Activated CD8-positive, alpha-beta T cell treated with anti-CD3 and anti-CD28 coated beads, Interleukin-2, amount 10 ng/mL, durations not matched to agents 7 days and 5 days (primary cell): ENCODE results near the gene WAS. TPM values are rescaled to one million over a fixed set of nuclear protein-coding genes. Genes with fewer than 3 reads are reported as not detected.
A peak's percentile ranks its signal among the peaks of the same experiment; 100 is the strongest.

Source experiments
- ATAC-seq: fragments of 150-1000 bp; cut with Tn5 transposase; one replicate; pipeline ENCODE4 v1.10.0; 2021; ENCODE audit warnings: moderate library complexity
- CTCF ChIA-PET: fragments of 350-600 bp; sonication (Branson Sonifier 250); formaldehyde crosslinking; loops from one replicate; lab custom pipeline; 2021; ENCODE audit warnings: antibody characterized with exemption; lab: Charles Lee
- POLR2A ChIA-PET: fragments of 350-600 bp; sonication (Branson Sonifier 250); formaldehyde crosslinking; loops from one replicate; lab custom pipeline; 2021; ENCODE audit warnings: antibody characterized with exemption; lab: Charles Lee
- DNase-seq: peaks from one replicate; pipeline ENCODE4 v3.0.0-alpha.2; 2020
- H3K27ac Mint-ChIP-seq: one replicate; pipeline ENCODE4 v1.8.0; 2021; ENCODE audit warnings: mild to moderate bottlenecking, mixed read lengths
- H3K27me3 Mint-ChIP-seq: one replicate; pipeline ENCODE4 v1.8.0; 2021; ENCODE audit warnings: low read depth, mixed read lengths
- H3K36me3 Mint-ChIP-seq: one replicate; pipeline ENCODE4 v1.8.0; 2021; ENCODE audit warnings: low read depth, mixed read lengths
- H3K4me1 Mint-ChIP-seq: one replicate; pipeline ENCODE4 v1.8.0; 2021; ENCODE audit warnings: low read depth, mixed read lengths
- H3K4me3 Mint-ChIP-seq: one replicate; pipeline ENCODE4 v1.8.0; 2021; ENCODE audit warnings: mild to moderate bottlenecking, mixed read lengths
- H3K9me3 Mint-ChIP-seq: one replicate; pipeline ENCODE4 v1.8.0; 2022; ENCODE audit warnings: mixed read lengths; ENCODE audit not compliant: insufficient read depth
- total RNA-seq, 2 experiments: library from RNA; stranded (reverse); gene quantifications; one replicate each; pipeline ENCODE4 v1.2.3, GENCODE V29; 2021

The WAS gene
- total RNA-seq, 2 experiments from 2014 or later, result 134 to 164 TPM

DNA sequence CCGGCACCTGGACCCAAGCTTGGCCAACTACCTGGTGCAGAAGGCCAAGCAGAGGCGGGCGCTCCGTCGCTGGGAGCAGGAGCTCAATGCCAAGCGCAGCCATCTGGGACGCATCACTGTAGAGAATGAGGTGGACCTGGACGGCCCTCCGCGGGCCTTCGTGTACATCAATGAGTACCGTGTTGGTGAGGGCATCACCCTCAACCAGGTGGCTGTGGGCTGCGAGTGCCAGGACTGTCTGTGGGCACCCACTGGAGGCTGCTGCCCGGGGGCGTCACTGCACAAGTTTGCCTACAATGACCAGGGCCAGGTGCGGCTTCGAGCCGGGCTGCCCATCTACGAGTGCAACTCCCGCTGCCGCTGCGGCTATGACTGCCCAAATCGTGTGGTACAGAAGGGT is 16.6 kb downstream of the WAS start:
- H3K4me1 Mint-ChIP-seq, result peaks cover 57% of the 10 kb centered on the region
- POLR2A ChIA-PET, result no interaction called here
- H3K27me3 Mint-ChIP-seq, result no peaks in the 10 kb centered on the region
- no peak overlapping the region for H3K4me3 Mint-ChIP-seq
- H3K9me3 Mint-ChIP-seq, result no peaks in the 10 kb centered on the region
- H3K27ac Mint-ChIP-seq, result no peak overlapping the region
- no peak for ATAC-seq
- peaks cover 44% of the 10 kb centered on the region for H3K36me3 Mint-ChIP-seq
- no peak for DNase-seq
- CTCF ChIA-PET, result no interaction called here

DNA sequence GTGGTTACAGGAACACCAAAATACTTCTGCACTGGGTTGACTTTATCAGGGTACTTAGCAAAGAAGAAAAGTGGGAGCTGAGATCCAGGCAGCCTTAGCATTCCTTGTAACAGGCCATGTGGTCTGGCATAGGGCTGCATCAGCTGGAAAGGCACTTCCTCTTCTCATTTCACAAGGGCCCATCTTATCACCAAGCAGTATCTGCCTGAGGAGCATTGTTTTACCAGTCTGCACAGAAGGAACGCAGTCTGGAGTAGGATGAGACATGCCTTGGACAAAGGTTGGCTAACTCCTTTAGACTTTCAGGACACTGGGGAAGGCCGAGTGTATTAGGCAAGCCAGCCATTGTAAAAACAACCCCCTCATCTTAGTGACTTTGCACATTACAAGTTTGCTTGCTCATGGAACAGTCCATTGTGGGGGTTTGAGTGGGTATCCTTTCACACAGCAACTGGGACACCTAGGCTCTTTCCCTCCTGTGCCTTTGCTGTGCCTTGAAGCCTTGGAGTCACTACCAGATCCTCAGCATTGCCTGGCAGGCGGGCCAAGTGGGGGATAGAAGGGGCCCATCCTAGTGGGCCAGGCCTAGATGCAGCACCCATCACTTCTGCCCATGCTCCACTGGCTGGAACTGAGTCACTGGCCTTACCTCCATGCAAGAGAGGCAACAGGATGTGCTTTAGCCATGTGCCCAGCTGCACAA is 17.5 kb downstream of the WAS start:
- ATAC-seq (no peak), DNase-seq (no peak)
- Mint-ChIP-seq H3K27me3 (no peaks in the 10 kb centered on the region), H3K36me3 (peaks cover 46% of the 10 kb centered on the region), H3K4me1 (peaks cover 49% of the 10 kb centered on the region), H3K4me3 (no peak overlapping the region), H3K9me3 (no peaks in the 10 kb centered on the region), H3K27ac (no peak overlapping the region)
- ChIA-PET POLR2A (no interaction called here), CTCF (no interaction called here)

DNA sequence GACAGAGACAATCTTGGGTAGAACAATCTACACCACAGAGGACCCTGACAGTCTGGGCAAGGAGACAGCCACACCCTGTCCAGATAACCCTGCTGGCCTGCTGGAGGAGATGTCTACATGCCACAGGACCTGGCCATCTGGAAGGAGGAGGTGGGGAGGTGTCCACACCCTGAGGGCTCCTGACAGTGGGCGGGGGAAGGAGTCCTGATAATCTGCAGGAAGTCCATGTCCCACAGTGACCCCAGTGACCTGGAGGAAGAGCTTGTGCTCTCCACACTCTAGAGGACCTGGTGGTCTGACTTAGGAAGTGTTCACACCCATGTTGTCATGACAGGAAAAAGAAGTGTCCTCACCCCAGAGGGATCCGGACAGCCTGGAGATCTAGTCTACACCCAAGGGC is 18.4 kb downstream of the WAS start:
- no peak overlapping the region for H3K27ac Mint-ChIP-seq
- ATAC-seq (no peak), DNase-seq (no peak)
- H3K9me3 Mint-ChIP-seq, result no peaks in the 10 kb centered on the region
- ChIA-PET POLR2A (no interaction called here), CTCF (no interaction called here)
- peaks cover 52% of the 10 kb centered on the region for H3K36me3 Mint-ChIP-seq
- no peak overlapping the region for H3K4me3 Mint-ChIP-seq
- no peaks in the 10 kb centered on the region for H3K27me3 Mint-ChIP-seq
- peaks cover 47% of the 10 kb centered on the region for H3K4me1 Mint-ChIP-seq

DNA sequence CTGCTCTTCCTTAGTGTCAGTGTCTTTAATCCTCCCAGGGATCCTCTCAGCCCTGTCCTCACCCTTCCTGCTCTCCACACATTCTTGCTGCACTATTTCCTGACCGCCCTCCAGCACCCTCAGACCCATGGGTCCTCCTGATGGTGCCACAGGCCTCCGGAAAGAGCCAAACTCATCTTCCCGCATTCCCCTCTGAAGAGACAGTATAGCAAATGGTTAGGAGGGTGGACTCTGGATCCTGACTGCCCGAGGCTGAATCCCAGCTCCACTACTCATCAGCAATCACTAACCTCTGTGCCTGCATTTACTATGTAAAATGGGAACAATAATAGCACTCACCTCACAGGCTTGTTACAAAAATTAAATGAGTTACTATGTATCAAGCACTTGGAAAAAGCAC is 19.1 kb downstream of the WAS start:
- Mint-ChIP-seq H3K4me1 (peaks cover 42% of the 10 kb centered on the region), H3K9me3 (no peaks in the 10 kb centered on the region), H3K36me3 (peaks cover 52% of the 10 kb centered on the region), H3K27ac (peak overlapping the region; percentile 10), H3K27me3 (no peaks in the 10 kb centered on the region), H3K4me3 (no peak overlapping the region)
- POLR2A ChIA-PET, result no interaction called here
- no peak for DNase-seq
- CTCF ChIA-PET, result no interaction called here
- ATAC-seq, result no peak

DNA sequence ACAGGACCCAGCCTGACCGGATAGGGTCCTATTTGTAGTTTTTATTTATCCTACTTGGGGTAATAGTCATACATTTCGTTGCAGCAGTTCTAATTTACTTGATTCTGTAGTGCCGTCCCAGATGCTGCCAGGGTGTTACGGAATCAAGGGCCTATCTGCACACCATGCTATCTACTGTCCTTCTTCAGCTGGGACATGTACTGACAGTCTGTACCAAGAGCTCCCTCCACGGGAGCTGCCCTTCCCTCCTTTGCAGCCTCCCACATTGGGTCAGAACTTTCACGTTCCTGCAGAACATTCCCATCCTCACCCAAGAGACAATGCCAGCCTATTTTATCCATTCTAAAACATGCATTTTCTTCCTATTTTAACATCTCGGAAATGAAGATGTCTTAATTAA is 19.6 kb downstream of the WAS start:
- no peak for ATAC-seq
- H3K36me3 Mint-ChIP-seq, result peaks cover 54% of the 10 kb centered on the region
- H3K4me3 Mint-ChIP-seq, result no peak overlapping the region
- H3K9me3 Mint-ChIP-seq, result no peaks in the 10 kb centered on the region
- peaks cover 37% of the 10 kb centered on the region for H3K4me1 Mint-ChIP-seq
- no peak overlapping the region for H3K27ac Mint-ChIP-seq
- DNase-seq, result no peak
- CTCF ChIA-PET, result no interaction called here
- no peaks in the 10 kb centered on the region for H3K27me3 Mint-ChIP-seq
- POLR2A ChIA-PET, result no interaction called here

DNA sequence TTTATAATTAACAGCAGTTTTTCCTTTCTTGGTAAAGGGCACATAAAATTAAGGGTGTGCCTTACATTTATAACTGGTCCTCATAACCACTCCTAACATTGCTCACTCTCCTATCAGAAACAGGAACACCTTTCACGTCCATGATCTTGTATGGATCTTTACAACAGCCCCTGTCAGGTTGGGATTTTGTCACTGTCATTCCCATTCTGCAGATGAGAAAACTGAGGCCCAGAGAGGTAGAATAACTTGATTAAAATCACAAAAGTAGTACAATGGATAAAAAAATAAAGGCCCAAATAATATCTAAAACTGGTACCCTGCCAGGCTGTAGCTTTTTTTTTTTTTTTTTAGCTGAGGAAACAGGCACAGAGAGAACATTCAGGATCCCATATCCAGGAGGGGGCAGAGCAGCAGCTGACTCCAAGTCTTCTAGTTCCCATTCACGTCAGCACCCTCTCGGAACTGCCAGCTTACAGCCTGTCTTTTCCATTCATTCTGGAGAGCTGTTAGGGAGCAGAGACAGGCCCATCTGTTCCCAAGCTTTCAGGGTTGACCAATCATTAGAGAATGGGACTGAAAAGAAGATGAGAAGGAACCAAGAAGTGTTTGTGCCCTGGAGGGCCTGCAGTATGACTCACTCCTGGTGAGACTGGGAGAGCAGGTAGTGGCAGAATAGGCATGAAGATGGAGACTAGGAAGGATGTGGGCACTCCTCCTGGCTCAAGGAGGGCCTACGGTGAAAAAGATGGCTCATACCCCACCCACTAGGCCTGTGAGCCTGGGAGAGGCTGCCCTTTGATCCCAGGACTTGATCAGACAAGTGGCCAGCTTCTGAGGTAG is 20.3 kb downstream of the WAS start:
- Mint-ChIP-seq H3K9me3 (no peaks in the 10 kb centered on the region), H3K27ac (peak overlapping the region; percentile 55), H3K4me1 (peaks cover 37% of the 10 kb centered on the region), H3K27me3 (no peaks in the 10 kb centered on the region), H3K4me3 (no peak overlapping the region), H3K36me3 (peaks cover 58% of the 10 kb centered on the region)
- CTCF ChIA-PET, result no interaction called here
- no peak for DNase-seq
- ATAC-seq, result no peak
- POLR2A ChIA-PET, result no interaction called here

DNA sequence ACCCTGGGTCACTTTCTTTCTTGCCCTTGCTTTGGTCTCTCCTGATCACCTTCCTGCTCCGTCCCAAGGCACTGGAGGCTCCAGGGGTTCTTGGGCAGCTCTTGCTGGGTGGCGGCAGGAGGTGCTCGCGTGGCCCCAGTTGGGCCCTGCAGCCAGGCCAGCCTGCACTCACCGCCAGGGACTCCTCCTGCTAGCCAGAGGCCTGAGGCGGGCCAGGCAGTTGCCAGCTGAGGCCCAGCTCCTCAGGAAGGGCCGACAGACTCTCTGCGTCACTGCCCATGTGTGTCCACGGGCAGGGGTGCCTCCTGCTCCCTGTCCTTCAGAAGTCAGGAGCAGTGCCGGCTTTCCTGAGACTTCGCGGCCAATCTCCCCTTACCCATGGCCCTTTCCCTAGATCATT is 22.3 kb downstream of the WAS start:
- ChIA-PET POLR2A (no interaction called here), CTCF (no interaction called here)
- no peak for ATAC-seq
- peaks cover 28% of the 10 kb centered on the region for H3K4me1 Mint-ChIP-seq
- no peaks in the 10 kb centered on the region for H3K27me3 Mint-ChIP-seq
- H3K4me3 Mint-ChIP-seq, result no peak overlapping the region
- peaks cover 53% of the 10 kb centered on the region for H3K36me3 Mint-ChIP-seq
- DNase-seq, result no peak
- no peak overlapping the region for H3K27ac Mint-ChIP-seq
- H3K9me3 Mint-ChIP-seq, result no peaks in the 10 kb centered on the region

DNA sequence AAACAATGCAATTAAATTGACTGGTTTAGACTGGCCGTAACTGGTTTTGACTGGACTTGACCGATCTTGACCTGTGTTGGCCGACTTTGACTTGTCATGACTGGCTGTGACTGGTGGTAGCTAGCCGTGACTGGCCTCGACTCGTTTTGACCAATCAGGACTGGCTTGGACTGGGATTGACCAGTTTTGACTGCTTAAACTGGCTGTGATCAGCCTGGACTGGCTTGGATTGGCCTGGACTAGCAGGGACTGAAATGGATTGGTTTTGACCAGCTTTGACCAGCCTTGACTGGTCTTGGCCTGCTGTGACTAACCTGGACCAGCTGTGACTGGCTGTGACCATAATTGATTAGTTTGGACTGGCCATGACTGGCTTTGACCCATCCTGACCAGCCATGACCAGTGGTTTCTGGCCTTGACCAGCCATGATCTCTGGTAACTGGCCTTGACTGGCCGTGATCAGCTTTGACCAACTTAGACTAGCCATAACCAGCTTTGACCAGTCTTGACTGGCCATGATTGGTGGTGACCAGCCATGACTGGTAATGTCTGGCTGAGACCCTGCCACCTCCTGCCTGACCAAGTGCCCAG is 26.0 kb downstream of the WAS start:
- Mint-ChIP-seq H3K27me3 (no peaks in the 10 kb centered on the region), H3K27ac (no peak overlapping the region), H3K4me3 (no peak overlapping the region), H3K4me1 (peaks cover 42% of the 10 kb centered on the region), H3K36me3 (peaks cover 60% of the 10 kb centered on the region), H3K9me3 (no peaks in the 10 kb centered on the region)
- ChIA-PET CTCF (no interaction called here), POLR2A (interaction anchor here (1.5 kb wide), 1 partner anchor 14 kb away, joined by 4 read pairs; no protein-coding TSS in a partner anchor)
- DNase-seq (no peak), ATAC-seq (no peak)

DNA sequence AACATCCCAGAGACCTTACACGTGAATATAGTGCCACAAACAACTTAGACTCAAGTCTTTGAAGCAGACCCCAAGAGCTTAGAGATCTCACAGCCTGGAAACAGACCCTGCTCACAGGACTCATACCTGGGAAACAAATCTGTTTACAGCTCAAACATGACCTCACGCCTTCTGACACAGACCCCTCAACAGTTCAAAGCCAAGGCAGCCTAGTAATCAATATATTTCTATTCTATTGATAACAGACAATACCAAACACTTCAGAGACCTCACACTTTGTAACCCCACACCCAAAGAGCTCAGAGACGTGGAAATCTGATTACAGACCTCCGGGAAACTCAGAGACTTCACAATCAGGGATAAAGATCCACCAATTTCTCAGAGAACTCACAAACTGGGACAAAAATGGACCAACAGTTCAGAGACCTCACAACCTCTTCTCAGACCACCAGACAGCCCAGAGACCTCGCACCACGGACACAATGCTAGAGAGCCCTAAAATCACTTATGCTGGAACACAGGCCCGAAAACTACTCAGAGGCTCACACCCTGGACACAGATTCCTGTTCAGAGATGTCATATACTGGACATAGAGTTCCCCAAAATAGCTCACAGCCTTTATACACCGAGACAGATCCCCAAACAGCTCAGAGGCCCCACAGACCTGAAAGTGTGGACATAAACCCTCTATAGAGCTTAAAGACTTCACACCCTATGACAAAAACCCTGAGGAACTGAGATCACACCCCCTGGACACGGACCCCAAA is 27.7 kb downstream of the WAS start:
- Mint-ChIP-seq H3K27me3 (no peaks in the 10 kb centered on the region), H3K9me3 (no peaks in the 10 kb centered on the region), H3K27ac (peak overlapping the region; percentile 93), H3K4me3 (peak overlapping the region; percentile 65), H3K4me1 (peaks cover 60% of the 10 kb centered on the region), H3K36me3 (peaks cover 70% of the 10 kb centered on the region)
- DNase-seq (no peak), ATAC-seq (no peak)
- ChIA-PET CTCF (no interaction called here), POLR2A (interaction anchor here (1.4 to 3.6 kb wide), 3 partner anchors 14 to 28 kb away, joined by 4 to 24 read pairs (median 13); partner anchors contain the start of genes SUV39H1 and WAS)

DNA sequence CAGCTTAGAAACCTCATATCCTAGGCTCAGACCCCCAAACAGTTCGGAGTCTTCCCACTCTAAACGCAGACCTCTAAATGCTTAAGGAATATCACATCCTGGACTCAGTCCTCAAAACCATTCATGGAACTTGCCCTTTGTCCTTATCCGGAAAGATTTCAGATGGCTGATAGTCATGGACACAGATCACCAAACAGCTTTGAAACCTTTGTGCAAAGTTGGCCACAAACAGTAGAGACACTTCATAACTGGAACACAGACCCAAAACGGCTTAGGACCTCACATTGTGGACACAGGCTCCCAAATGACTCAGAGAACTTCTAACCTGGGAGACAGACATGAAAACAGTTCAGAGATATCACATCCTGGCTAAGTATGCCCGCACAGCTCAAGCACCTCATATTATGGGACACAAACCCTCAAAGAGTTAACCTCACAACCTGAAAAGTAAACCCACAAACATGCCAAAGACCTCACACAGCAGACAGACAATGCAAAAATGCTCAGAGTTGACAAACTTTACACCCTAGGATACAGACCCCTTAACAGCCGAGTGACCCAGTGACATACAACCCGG is 28.4 kb downstream of the WAS start:
- H3K4me1 Mint-ChIP-seq, result peaks cover 65% of the 10 kb centered on the region

DNA sequence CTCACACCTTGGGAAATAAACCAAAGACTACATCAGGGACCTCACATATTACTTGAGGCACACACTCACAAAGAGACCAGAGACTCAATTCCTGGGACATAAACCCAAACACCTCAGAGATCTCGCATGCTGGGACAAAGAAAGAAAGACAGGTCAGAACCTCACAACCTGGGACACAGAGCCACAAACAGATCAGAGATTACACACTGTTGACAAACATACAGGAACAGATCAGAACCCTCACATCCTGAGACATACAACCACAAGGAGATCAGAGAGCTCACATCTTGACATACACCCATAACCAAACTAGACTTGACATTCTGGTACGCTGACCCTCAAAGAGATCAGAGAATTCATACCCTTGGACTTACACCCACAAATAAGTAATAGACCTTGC is 30.2 kb downstream of the WAS start:
- no peaks in the 10 kb centered on the region for H3K9me3 Mint-ChIP-seq
- no peaks in the 10 kb centered on the region for H3K27me3 Mint-ChIP-seq
- ChIA-PET POLR2A (interaction anchor here (1.5 to 3.6 kb wide), 4 partner anchors 12 to 66 kb away, joined by 3 to 24 read pairs (median 3); partner anchors contain the start of gene SUV39H1), CTCF (interaction anchor here (0.6 kb wide), 1 partner anchor 21 kb away, joined by 3 read pairs; no protein-coding TSS in a partner anchor)
- DNase-seq, result no peak
- H3K4me1 Mint-ChIP-seq, result peaks cover 72% of the 10 kb centered on the region
- ATAC-seq, result peak; percentile 53
- H3K4me3 Mint-ChIP-seq, result peak overlapping the region; percentile 37
- peak overlapping the region; percentile 93 for H3K27ac Mint-ChIP-seq
- H3K36me3 Mint-ChIP-seq, result peaks cover 60% of the 10 kb centered on the region

More for the DNA sequence above, 28.4 kb downstream of the WAS start:
- ATAC-seq (no peak), DNase-seq (no peak)
- CTCF ChIA-PET, result no interaction called here
- Mint-ChIP-seq H3K27me3 (no peaks in the 10 kb centered on the region), H3K36me3 (peaks cover 69% of the 10 kb centered on the region), H3K4me3 (peak overlapping the region; percentile 65), H3K9me3 (no peaks in the 10 kb centered on the region), H3K27ac (peak overlapping the region; percentile 93)
- POLR2A ChIA-PET, result interaction anchor here (1.6 to 3.6 kb wide), 2 partner anchors 15 to 25 kb away, joined by 13 to 24 read pairs; partner anchors contain the start of gene SUV39H1
